Stimulated activated naive CD8-positive, alpha-beta T cell treated with anti-CD3 and anti-CD28 coated beads, Interleukin-15, amount 100 ng/mL, for 72 hours (primary cell): ENCODE measurements around the gene PLK5.
"Not testable (repeated sequence)": the region's sequence is repeated elsewhere in the genome, so short reads cannot be mapped to it uniquely, and the experiment has no call there.

ENCODE experiments used
- ATAC-seq: fragments of 150-1000 bp; cut with Tn5 transposase; 2 replicates; pipeline ENCODE4 v1.10.0; 2021; ENCODE audit warnings: mild to moderate bottlenecking, moderate library complexity
- DNase-seq, 2 donors: peaks; one replicate each; pipeline ENCODE4 v3.0.0; 2021 to 2022
- H3K27ac Mint-ChIP-seq, 2 donors: one replicate each; pipeline ENCODE4 v1.8.0; 2022; ENCODE audit warnings: mild to moderate bottlenecking in 2 of 2, mixed read lengths in 2 of 2, moderate library complexity in 2 of 2
- H3K27me3 Mint-ChIP-seq: one replicate; pipeline ENCODE4 v1.8.0; 2022; ENCODE audit warnings: mixed read lengths
- H3K4me1 Mint-ChIP-seq: one replicate; pipeline ENCODE4 v1.8.0; 2022; ENCODE audit warnings: mild to moderate bottlenecking, mixed read lengths
- H3K4me3 Mint-ChIP-seq, 2 donors: one replicate each; pipeline ENCODE4 v1.8.0; 2022; ENCODE audit warnings: mild to moderate bottlenecking in 2 of 2, mixed read lengths in 2 of 2, moderate library complexity in 1 of 2
- H3K9me3 Mint-ChIP-seq, 2 donors: one replicate each; pipeline ENCODE4 v1.8.0; 2022; ENCODE audit warnings: mixed read lengths in 2 of 2

The PLK5 gene

DNA sequence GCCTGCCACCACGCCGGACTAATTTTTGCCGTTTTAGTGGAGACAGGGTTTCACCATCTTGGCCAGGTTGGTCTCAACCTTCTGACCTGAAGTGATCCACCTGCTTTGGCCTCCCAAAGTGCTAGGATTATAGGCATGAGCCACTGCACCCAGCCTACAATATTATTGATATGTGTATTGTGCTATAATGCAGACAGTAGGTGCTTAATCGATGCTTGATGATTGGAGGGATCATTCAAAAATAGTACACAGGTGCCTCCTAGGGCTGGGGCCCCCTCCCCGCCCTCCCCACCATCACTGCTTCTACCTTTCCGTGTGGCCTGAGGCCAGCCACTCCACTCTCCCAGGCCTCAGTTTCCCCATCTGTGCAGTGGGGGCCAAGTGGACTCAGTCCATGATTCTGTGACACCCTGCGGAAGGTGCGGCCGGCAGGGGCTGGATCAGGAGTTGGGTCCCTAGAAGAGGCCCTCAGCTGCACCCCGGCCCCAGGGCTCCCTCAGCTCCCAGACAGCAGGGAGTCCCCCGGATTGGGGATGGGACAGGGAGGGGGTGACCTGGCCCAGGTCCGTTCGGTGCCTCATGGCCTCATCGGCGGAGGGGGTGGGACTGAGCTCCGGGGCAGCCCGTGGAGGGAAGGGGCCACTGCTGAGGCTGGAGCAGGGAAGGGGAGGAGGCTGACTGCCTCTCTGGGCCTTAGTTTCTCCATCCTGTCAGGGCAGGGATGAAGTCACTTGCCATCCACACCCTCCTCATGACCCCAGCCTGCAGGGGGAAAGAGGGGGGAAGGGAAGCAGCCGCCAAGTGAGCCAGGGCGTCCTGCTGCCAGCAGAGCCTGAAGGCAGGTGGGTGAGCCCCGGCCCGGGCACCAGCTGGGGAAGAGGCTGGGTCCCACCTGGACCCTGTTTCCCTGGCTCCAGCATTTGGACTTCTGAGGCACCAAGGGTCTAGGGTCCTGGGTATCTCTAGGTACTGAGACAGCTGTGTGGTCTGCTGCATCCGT, 12.3 kb upstream of the PLK5 start:
- peaks cover 57% of the 10 kb centered on the region for H3K27me3 Mint-ChIP-seq

DNA sequence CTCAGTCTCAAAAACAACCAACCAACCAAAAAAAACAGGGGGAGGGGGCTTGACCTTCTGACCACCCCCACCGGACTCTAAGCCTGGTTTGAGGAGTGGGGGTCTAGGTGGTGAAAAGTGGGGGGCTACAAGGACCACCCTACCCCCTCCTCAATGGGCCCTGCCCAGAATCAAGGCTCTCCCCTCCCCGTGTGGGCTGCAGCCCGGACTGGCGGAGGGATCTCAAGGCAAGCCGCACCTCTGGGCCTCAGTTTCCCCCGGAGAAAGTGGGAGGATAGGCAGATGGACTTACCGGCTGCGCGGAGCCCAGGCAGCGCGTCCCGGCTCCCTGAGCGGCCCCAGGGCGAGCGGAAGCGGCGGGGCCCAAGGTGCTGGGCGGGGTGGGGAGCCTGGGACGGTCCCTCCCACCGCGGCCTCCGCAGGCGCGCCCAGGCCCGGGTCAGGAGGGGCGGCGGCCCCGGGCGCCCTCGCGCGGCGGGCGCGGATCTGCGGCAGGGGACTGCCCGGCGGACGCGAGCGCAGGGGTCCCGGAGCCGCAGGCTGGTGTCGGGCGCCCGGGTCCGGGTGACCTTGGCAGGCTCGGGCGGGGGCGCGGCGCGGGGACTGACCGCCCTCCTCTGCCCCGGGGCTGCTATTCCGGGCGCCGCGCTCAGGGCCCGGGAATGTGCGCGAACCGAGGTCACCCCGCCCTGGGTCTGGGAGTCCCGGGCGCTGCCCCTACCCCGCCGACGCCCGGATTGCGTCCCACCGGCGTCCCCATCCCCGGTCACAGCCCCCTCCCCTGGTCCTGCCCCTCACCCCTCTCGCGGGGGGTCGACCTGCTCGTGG, 11.0 kb upstream of the PLK5 start, which contains the start of gene ADAMTSL5:
Gene ADAMTSL5, minus strand, starts transcription at position 349 of the 828 bp plus-strand sequence. CDS start 2,076 bp downstream, outside the sequence.
- Mint-ChIP-seq H3K4me1 (peaks cover 38% of the 10 kb centered on the region), H3K4me3 (peak within 1 kb of the TSS; percentile 79 to 84), H3K27me3 (peaks cover 61% of the 10 kb centered on the region), H3K9me3 (no peaks in the 10 kb centered on the region), H3K27ac (no peak within 1 kb of the TSS)
- peak; percentile 78 to 81 for DNase-seq
- peak; percentile 90 for ATAC-seq

More for the DNA sequence above, 12.3 kb upstream of the PLK5 start:
- Mint-ChIP-seq H3K9me3 (no peaks in the 10 kb centered on the region), H3K4me3 (peak overlapping the region; percentile 79 to 84), H3K4me1 (peaks cover 48% of the 10 kb centered on the region), H3K27ac (no peak overlapping the region)
- no peak for ATAC-seq
- DNase-seq, result no peak

DNA sequence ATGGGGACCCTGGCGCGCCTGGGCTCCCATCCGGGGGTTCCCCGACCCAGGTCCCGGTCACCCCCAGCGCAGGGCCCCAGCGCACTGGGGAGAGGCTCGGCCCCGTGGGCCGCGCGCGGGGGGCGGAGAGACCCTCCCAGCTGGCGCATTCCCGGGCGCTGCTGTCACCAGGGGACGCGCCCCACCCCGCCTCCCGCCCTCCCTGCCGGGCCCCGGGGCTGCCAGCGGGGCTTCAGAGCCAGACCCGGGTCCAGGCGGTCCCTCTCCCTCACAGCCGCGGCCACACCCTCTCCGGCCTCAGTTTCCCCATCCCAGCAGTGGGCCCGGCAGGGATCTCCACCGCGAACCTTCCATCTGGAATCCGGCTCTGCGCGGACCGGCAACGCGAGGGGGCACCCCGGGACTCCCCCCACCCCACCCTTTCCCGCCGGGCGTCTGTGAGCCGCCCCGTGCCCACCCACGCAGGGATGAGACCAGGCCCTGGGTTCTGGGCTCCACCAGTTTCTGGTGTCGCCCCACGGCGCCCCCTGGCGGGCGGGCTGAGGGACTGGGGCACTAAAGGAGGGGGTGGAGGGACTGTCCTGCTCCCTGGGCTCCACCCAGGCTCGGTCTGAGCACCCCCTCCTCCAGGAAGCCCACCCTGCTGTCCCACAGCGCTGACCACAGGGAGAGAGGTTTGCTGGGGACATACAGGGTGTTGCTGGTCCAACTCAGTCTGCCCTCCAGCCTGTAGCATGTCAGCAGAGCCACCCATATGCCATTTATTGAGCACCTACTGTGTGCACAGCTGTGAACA, 10.2 kb upstream of the PLK5 start:
- peaks cover 66% of the 10 kb centered on the region for H3K27me3 Mint-ChIP-seq

DNA sequence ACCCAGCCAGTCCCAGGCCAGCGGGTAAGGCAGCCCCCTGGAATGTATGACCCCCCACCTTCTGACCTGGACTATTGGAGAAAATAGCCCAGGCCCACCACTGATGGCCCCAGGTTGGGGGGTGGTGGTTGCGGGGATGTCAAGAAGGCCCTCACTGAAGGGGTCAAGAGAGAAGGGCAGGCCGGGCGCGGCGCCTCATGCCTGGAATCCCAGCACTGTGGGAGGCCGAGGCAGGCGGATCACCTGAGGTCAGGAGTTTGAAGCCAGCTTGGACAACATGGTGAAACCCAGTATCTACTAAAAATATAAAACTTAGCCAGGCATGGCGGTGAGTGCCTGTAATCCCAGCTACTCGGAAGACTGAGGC, 9.6 kb upstream of the PLK5 start:
- peaks cover 68% of the 10 kb centered on the region for H3K27me3 Mint-ChIP-seq
- no peak overlapping the region for H3K4me3 Mint-ChIP-seq

More for the DNA sequence above, 10.2 kb upstream of the PLK5 start:
- ATAC-seq (peak; percentile 63), DNase-seq (peak; percentile 76 to 82)
- H3K4me3 Mint-ChIP-seq, result peak overlapping the region; percentile 55 to 61
- H3K4me1 Mint-ChIP-seq, result peaks cover 30% of the 10 kb centered on the region
- no peaks in the 10 kb centered on the region for H3K9me3 Mint-ChIP-seq
- H3K27ac Mint-ChIP-seq, result no peak overlapping the region

DNA sequence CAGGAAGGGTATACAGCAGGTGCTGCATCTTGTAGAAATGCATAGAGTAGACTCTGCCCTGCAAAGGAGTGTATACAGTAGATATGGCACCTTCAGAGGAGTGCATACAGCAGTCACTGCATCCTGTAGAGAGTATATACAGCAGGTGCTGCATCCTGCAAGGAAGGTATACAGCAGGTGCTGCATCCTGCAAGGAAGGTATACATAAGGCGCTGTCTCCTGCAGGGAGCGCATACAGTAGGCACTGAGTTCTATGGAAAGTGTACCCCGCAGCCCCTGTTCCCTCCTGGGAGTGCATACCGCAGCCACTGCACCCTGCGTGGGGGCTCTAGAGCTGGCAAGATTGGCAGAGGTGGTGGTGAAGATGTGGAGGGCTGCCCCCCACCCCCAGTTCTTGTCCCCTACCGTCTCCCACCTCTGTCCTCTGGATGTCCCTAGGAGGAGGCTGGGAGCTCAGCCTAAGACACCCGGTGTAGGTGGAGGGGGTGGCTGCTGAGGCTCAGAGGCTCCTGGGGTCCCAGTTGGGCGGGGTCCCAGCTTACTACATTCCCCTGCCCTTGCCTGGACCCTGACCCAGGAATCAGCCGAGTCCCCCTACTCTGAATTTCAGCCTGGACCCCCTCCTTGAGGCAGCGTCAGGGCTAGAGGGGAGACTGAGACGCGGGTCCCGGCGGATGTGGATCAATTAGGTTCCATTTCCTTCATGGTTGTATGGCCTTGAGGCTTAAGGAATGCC, 8.7 kb upstream of the PLK5 start:
- DNase-seq (no peak), ATAC-seq (no peak)
- peaks cover 60% of the 10 kb centered on the region for H3K27me3 Mint-ChIP-seq
- no peak overlapping the region for H3K27ac Mint-ChIP-seq
- no peak overlapping the region for H3K4me3 Mint-ChIP-seq
- no peaks in the 10 kb centered on the region for H3K9me3 Mint-ChIP-seq
- H3K4me1 Mint-ChIP-seq, result peaks cover 22% of the 10 kb centered on the region

More for the DNA sequence above, 9.6 kb upstream of the PLK5 start:
- no peak for DNase-seq
- no peaks in the 10 kb centered on the region for H3K9me3 Mint-ChIP-seq
- no peak for ATAC-seq
- H3K27ac Mint-ChIP-seq, result no peak overlapping the region
- peaks cover 28% of the 10 kb centered on the region for H3K4me1 Mint-ChIP-seq

DNA sequence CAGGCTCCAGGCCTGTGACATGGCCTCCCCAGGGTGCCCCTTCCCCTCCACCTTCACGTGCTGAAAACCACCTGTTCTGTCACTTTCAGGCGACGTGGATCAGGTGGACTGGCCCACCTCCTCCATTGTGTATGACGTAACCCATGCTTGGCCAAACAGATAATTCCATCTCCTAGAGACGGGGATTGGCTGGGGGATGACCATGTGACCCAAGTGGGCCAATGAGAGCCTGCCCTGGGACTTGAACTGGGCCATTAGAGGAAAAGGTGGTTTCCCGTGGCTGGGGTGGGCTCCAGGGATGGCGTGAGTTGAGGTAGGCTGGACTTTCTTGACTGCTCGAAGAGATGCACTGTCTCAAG, 7.5 kb upstream of the PLK5 start:
- no peak for ATAC-seq
- no peak for DNase-seq
- Mint-ChIP-seq H3K4me1 (peaks cover 16% of the 10 kb centered on the region), H3K27me3 (peaks cover 53% of the 10 kb centered on the region), H3K27ac (no peak overlapping the region), H3K4me3 (no peak overlapping the region), H3K9me3 (no peaks in the 10 kb centered on the region)

DNA sequence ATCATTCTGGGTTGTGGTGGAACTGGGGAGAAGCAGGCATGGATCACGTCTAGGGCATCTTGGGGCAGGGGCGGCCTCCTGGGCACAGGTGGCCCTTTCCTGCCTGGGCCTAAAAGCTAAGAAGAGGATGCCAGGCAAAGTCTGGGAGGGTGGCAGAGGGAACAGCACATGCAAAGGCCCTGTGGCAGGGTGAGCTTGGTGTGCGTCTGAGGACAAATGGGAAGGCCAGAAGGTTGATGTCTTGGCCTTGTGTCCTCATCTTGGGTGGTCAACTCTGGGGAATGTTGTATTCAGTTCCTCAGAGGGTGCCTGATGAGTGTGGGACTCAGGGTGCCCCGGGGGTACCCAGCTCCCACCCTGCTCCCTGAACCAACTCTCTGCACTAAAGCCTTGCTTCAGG, 5.4 kb upstream of the PLK5 start:
- no peak for DNase-seq
- no peak for ATAC-seq
- Mint-ChIP-seq H3K27me3 (peaks cover 67% of the 10 kb centered on the region), H3K4me1 (peaks cover 6% of the 10 kb centered on the region), H3K4me3 (no peak overlapping the region), H3K27ac (no peak overlapping the region), H3K9me3 (no peaks in the 10 kb centered on the region)

DNA sequence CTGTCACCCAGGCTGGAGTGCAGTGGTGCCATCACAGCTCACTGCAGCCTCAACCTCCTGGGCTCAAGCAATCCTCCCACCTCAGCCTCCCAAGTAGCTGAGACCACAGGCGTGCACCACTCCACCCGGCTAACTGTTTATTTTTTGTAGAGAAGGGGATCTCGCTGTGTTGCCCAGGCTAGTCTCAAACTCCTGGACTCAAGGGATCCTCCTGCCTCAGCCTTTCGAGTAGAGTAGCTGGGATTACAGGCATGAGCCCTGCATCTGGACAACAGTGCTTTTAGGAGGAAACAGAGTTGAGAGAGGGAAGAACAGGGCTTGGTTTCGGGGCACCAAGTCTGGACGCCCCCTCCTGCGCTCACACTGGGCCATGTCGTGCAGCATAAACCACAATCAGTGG, 4.1 kb upstream of the PLK5 start:
- H3K4me3 Mint-ChIP-seq, H3K4me1 Mint-ChIP-seq, ATAC-seq, DNase-seq, H3K27ac Mint-ChIP-seq, H3K9me3 Mint-ChIP-seq: not testable (repeated sequence)
- H3K27me3 Mint-ChIP-seq, result peaks cover 66% of the 10 kb centered on the region

DNA sequence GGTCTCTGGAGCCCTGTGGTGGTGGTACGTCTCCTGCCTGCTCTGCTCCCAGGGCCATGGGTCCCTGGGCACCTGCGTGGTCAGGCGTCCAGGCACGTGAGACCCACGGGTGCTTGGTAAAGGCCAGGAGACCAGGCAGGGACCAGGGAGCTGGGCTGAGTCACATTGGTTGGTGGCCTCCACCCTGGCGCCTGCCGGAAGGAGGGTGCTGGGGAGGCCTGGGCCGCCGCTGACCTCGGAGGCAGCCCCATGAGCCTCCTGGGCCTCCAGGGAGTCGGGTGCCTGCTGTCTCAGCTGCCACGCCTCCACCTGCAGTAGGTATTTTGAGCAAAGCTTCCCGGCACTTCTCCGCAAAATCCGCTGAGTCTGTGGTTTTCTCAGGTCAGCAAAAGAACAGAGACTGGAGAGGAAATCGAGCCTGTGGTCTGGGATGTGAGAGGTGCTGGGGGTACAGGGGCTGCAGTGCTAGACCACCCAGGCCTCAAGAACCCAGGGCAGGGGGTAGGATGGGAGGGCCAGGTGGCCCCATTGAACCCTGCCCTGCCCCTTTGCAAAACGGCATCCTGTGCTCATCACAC, 3.6 kb upstream of the PLK5 start:
- Mint-ChIP-seq H3K4me1 (peaks cover 9% of the 10 kb centered on the region), H3K27me3 (peaks cover 66% of the 10 kb centered on the region), H3K27ac (no peak overlapping the region), H3K9me3 (no peaks in the 10 kb centered on the region), H3K4me3 (no peak overlapping the region)
- DNase-seq, result no peak
- ATAC-seq, result no peak

DNA sequence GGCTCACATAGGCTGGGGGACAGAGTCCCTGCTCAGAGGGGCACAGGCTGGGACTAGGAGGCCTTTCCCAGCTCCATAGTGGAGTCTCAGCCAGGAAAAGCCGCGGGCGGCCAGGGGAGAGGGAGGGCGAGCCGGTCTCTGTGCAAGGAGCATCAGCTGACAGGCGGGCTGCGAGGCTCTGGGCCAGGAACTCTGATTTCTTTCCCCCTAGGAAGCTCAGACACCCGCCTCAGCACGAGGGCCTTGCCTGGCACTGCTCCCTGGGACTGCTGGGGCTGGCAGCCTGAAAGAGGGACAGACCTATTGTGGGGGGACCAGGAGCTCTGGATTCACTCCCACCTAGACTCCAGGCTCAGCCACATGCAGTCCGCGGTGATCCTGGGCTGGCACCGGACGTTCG, 2.2 kb upstream of the PLK5 start:
- no peaks in the 10 kb centered on the region for H3K9me3 Mint-ChIP-seq
- peaks cover 68% of the 10 kb centered on the region for H3K27me3 Mint-ChIP-seq
- no peak overlapping the region for H3K27ac Mint-ChIP-seq
- DNase-seq, result no peak
- H3K4me3 Mint-ChIP-seq, result no peak overlapping the region
- H3K4me1 Mint-ChIP-seq, result peaks cover 9% of the 10 kb centered on the region
- ATAC-seq, result no peak

DNA sequence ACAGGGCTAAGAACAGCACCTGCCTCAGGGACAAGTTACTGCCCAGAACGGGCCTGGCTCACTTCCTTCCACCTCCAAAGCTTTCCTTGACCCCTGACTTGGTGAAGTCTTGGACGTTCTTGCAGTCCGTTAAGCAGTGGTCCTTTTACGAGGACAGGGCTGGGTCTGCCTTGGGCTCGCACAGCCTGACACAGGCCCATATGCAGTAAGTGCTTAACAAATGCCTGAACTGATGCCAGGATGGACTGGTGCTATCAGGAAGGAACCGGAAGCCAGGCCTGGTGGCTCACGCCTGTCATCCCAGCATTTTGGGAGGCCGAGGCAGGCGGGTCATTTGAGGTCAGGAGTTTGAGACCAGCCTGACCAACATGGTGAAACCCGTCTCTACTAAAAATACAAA, 1.8 kb upstream of the PLK5 start:
- no peak for ATAC-seq
- Mint-ChIP-seq H3K27me3 (peaks cover 68% of the 10 kb centered on the region), H3K4me3 (no peak overlapping the region)

DNA sequence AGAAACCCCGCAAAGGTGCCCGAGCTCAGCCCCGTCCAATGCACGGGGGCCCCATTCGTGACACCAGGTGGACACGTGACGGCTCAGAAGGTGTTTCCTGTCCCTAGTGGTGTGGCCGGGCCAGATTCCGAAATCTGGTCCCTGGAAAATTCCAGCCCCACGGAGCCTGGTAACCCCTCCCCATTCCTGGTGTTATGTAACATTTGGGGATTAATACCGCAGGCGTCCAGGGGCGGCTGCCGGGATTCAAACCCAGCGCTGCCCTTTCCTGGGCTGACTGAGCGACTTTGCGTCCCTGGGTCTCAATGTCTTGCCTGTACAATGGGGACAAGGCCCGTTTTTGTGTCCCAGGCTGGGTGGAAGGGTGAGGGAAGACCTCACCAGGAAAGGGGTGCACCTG, 1.0 kb upstream of the PLK5 start:
- H3K27me3 Mint-ChIP-seq, result peaks cover 75% of the 10 kb centered on the region

More for the DNA sequence above, 1.8 kb upstream of the PLK5 start:
- Mint-ChIP-seq H3K4me1 (peaks cover 9% of the 10 kb centered on the region), H3K27ac (no peak overlapping the region), H3K9me3 (no peaks in the 10 kb centered on the region)
- no peak for DNase-seq

DNA sequence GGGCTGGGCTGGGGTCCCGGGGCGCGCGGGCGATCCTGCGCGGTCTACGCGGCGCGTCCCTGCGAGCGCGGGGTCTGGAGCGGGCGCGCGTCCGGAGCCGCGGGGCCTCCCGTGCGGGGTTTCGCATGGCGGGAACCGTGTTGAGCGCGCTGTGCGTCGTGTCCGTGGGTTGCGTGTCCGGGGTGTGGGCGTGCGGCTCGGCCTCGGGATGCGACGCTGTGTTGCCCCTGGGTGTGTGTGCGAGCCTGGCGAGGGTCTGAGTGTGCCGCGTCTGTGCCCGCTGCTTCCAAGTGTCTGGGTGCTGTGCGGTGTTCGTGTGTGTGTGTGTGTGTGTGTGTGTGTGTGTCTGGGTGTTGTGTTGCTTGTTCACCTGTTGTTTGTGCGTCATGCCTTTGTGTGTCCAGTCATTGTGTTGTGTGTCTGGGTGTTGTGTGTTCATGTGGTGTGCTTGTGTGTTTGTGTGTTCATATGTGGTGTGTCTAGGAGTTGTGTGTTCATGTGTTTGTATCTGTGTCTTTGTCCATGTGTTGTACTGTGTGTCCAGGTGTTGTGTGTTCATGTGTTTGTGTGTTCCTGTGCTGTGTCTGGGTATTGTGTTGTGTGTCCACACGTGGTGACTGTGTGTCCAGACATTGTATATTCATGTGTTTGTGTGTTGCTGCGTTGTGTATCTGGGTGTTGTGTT, 552 bp downstream of the PLK5 start:
- DNase-seq (no peak), ATAC-seq (no peak)
- H3K4me1 Mint-ChIP-seq, result peaks cover 9% of the 10 kb centered on the region
- no peak overlapping the region for H3K27ac Mint-ChIP-seq
- H3K9me3 Mint-ChIP-seq, result no peaks in the 10 kb centered on the region
- no peak overlapping the region for H3K4me3 Mint-ChIP-seq
- peaks cover 74% of the 10 kb centered on the region for H3K27me3 Mint-ChIP-seq

More for the DNA sequence above, 1.0 kb upstream of the PLK5 start:
- ATAC-seq (no peak), DNase-seq (no peak)
- no peak overlapping the region for H3K27ac Mint-ChIP-seq
- H3K9me3 Mint-ChIP-seq, result no peaks in the 10 kb centered on the region
- H3K4me1 Mint-ChIP-seq, result peaks cover 9% of the 10 kb centered on the region
- no peak overlapping the region for H3K4me3 Mint-ChIP-seq

DNA sequence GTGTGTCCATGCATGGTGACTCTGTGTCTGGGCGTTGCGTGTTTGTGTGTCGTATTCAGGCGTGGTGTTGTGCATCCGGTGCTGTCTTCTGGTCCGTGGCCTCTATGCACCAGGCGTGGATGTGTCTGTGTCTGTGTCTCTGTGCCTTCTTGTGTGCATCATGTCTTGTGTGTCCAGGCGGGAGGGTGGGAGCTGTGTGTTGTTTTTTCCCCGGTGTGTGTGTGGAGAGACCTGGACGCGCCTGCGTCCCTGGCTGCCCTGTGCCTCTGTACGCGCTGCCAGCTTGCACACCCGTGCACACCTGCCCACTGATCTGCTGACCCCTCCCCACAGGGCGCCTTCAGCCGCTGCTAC, 1.1 kb downstream of the PLK5 start:
- H3K27me3 Mint-ChIP-seq, result peaks cover 79% of the 10 kb centered on the region
- H3K4me1 Mint-ChIP-seq, result peaks cover 9% of the 10 kb centered on the region
- H3K4me3 Mint-ChIP-seq, result no peak overlapping the region
- no peak overlapping the region for H3K27ac Mint-ChIP-seq
- no peak for DNase-seq
- no peak for ATAC-seq
- H3K9me3 Mint-ChIP-seq, result no peaks in the 10 kb centered on the region
